Fibroblast of lung (primary cell): ENCODE data around the gene PTPRO. TPM values are rescaled to one million over a fixed set of nuclear protein-coding genes. Genes with fewer than 3 reads are reported as not detected.

Source experiments
- DNase-seq, 2 donors: peaks; one replicate each; pipeline versions ENCODE4 v3.0.0 to v3.0.0-alpha.2; 2010; ENCODE audit warnings: low read depth in 2 of 2
- H2AFZ ChIP-seq: 2 replicates; pipeline ENCODE4 v1.5.1; 2012; ENCODE audit warnings: low read length, control low read depth, inconsistent platforms
- H3K27ac ChIP-seq: 2 replicates; pipeline ENCODE4 v1.5.1; 2011; ENCODE audit warnings: low read length, control low read depth; ENCODE audit not compliant: insufficient read depth
- H3K27me3 ChIP-seq: 2 replicates; pipeline ENCODE4 v1.5.1; 2011; ENCODE audit warnings: mild to moderate bottlenecking, low read length; ENCODE audit not compliant: control insufficient read depth, insufficient read depth
- H3K36me3 ChIP-seq: 2 replicates; pipeline ENCODE4 v1.5.1; 2011; ENCODE audit warnings: low read length; ENCODE audit not compliant: control insufficient read depth, insufficient read depth
- H3K4me1 ChIP-seq: 2 replicates; pipeline ENCODE4 v1.5.1; 2011; ENCODE audit warnings: low read length; ENCODE audit not compliant: control insufficient read depth, insufficient read depth; ENCODE audit errors: extremely low read depth
- H3K4me2 ChIP-seq: 2 replicates; pipeline ENCODE4 v1.5.1; 2011; ENCODE audit warnings: low read length, control low read depth; ENCODE audit not compliant: insufficient read depth; ENCODE audit errors: extremely low read depth
- H3K4me3 ChIP-seq, 4 experiments: fragments of 200-600 bp in 1 of 4; sonication (generic) in 1 of 4; replicated peaks in 1 of 4; 2 replicates each; pipeline ENCODE4 v1.5.1; 2011 to 2016; ENCODE audit warnings: low read length in 4 of 4, low read depth in 3 of 4, mild to moderate bottlenecking in 3 of 4, control low read depth in 2 of 4, inconsistent platforms in 1 of 4, mixed read lengths in 1 of 4; ENCODE audit not compliant: insufficient read depth in 1 of 4; ENCODE audit errors: control extremely low read depth in 1 of 4
- H3K79me2 ChIP-seq: 2 replicates; pipeline ENCODE4 v1.5.1; 2012; ENCODE audit warnings: mild to moderate bottlenecking, low read length, inconsistent platforms; ENCODE audit not compliant: control insufficient read depth, insufficient read depth
- H3K9ac ChIP-seq: 2 replicates; pipeline ENCODE4 v1.5.1; 2011; ENCODE audit warnings: mild to moderate bottlenecking, low read length, control low read depth; ENCODE audit not compliant: insufficient read depth
- H3K9me3 ChIP-seq: 2 replicates; pipeline ENCODE4 v1.5.1; 2012; ENCODE audit warnings: low read depth, low read length; ENCODE audit not compliant: control insufficient read depth, insufficient read depth
- H4K20me1 ChIP-seq: 2 replicates; pipeline ENCODE4 v1.5.1; 2011; ENCODE audit warnings: low read length; ENCODE audit not compliant: control insufficient read depth, insufficient read depth; ENCODE audit errors: extremely low read depth
- EZH2 ChIP-seq: IDR thresholded peaks from 2 replicates; pipeline ENCODE4 v1.5.1; 2012; ENCODE audit warnings: low read length, control low read depth, mild to moderate bottlenecking; ENCODE audit errors: missing control alignments
- polyA plus RNA-seq, 2 donors: library from polyadenylated mRNA; depleted of rRNA in 1 of 2; stranded (reverse) in 1 of 2; unstranded in 1 of 2; fragments of >200 nt; gene quantifications; 2 replicates each; pipeline ENCODE4 v1.2.1, GENCODE V29; 2011 to 2012; ENCODE audit warnings: missing spikeins in 1 of 2
- total RNA-seq: library from RNA; depleted of rRNA; stranded (reverse); fragments of >200 nt; gene quantifications from 2 replicates; pipeline ENCODE4 v1.2.1, GENCODE V29; 2014
- TF ChIP-seq, protein P1 (sequence below), 2 donors: IDR thresholded peaks in 1 of 2; conservative IDR thresholded peaks in 1 of 2; 1 replicate in 1 of 2; 2 replicates in 1 of 2; pipeline ENCODE4 v1.5.1; 2011 to 2012; ENCODE audit warnings: low read length in 2 of 2, control low read depth in 1 of 2, inconsistent platforms in 1 of 2, low read depth in 1 of 2, mild to moderate bottlenecking in 1 of 2

The PTPRO gene
- total and polyA plus RNA-seq, 2 donors (not counting 1 experiment from before 2014, with no cell fraction given): 0.33 to 0.35 TPM

DNA sequence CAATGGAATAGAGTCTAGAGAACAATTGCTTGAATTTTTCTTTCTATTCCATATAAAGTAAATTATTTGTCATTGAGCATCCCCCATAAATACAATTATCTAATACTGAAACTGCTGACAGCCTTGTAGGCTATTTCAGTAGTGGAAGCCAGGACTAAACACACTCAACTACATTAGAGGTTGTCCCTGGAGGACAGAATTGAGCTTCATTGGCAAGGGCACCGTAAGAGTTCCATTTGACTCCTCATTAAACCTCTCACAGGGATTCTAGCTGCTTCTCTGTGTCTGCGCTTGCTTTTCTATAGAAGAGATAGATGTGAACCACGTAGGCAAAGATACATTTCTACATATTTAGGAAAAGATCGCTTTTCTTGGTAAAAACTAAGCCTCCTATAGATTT, 3.5 kb upstream of the PTPRO start:
- no peaks in the 10 kb centered on the region for H3K36me3 ChIP-seq
- no peak overlapping the region for H3K27ac ChIP-seq
- no peak overlapping the region for H2AFZ ChIP-seq
- no peaks in the 10 kb centered on the region for H4K20me1 ChIP-seq
- H3K4me2 ChIP-seq: no peak overlapping the region
- peaks cover 10% of the 10 kb centered on the region for H3K27me3 ChIP-seq
- TF ChIP-seq, protein P1, sequence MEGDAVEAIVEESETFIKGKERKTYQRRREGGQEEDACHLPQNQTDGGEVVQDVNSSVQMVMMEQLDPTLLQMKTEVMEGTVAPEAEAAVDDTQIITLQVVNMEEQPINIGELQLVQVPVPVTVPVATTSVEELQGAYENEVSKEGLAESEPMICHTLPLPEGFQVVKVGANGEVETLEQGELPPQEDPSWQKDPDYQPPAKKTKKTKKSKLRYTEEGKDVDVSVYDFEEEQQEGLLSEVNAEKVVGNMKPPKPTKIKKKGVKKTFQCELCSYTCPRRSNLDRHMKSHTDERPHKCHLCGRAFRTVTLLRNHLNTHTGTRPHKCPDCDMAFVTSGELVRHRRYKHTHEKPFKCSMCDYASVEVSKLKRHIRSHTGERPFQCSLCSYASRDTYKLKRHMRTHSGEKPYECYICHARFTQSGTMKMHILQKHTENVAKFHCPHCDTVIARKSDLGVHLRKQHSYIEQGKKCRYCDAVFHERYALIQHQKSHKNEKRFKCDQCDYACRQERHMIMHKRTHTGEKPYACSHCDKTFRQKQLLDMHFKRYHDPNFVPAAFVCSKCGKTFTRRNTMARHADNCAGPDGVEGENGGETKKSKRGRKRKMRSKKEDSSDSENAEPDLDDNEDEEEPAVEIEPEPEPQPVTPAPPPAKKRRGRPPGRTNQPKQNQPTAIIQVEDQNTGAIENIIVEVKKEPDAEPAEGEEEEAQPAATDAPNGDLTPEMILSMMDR (conservative IDR thresholded peaks at IDR 0.05 in 1 of 2, IDR thresholded peaks at IDR 0.05 in 1 of 2; ENCODE audit: low read depth in 1 of 2, low read length in 2 of 2): no peak
- TF ChIP-seq EZH2: no peak
- H3K79me2 ChIP-seq: no peaks in the 10 kb centered on the region
- no peaks in the 10 kb centered on the region for H3K9me3 ChIP-seq
- no peak overlapping the region for H3K4me3 ChIP-seq
- no peak overlapping the region for H3K9ac ChIP-seq
- no peak for DNase-seq
- H3K4me1 ChIP-seq: no peaks in the 10 kb centered on the region

DNA sequence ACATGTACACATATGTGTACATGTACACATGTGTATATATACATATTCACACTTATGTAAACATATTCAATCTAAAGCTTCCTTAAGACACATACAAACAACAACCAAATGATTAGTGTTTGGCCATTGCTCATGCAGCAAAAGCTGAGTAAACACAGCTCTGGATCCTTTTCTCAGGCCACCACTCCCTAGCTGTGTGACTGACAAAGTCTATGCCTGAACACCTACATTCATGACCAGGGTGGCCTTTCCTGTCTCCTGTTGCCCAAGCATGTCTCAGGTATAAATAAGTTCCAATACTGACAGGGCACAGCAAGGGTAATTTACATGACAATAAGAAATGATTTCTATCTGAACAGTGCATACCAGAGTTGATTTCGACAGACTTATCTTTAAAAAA, 1.4 kb upstream of the PTPRO start:
- TF ChIP-seq, protein P1 (conservative IDR thresholded peaks at IDR 0.05 in 1 of 2, IDR thresholded peaks at IDR 0.05 in 1 of 2; ENCODE audit: low read depth in 1 of 2, low read length in 2 of 2): no peak
- no peak for TF ChIP-seq EZH2
- Histone ChIP-seq H3K9ac (no peak overlapping the region), H3K4me1 (no peaks in the 10 kb centered on the region), H3K4me2 (no peak overlapping the region), H4K20me1 (no peaks in the 10 kb centered on the region), H3K9me3 (no peaks in the 10 kb centered on the region), H3K27ac (no peak overlapping the region), H3K79me2 (no peaks in the 10 kb centered on the region), H2AFZ (no peak overlapping the region), H3K36me3 (no peaks in the 10 kb centered on the region), H3K27me3 (peaks cover 10% of the 10 kb centered on the region), H3K4me3 (no peak overlapping the region)
- DNase-seq: no peak

DNA sequence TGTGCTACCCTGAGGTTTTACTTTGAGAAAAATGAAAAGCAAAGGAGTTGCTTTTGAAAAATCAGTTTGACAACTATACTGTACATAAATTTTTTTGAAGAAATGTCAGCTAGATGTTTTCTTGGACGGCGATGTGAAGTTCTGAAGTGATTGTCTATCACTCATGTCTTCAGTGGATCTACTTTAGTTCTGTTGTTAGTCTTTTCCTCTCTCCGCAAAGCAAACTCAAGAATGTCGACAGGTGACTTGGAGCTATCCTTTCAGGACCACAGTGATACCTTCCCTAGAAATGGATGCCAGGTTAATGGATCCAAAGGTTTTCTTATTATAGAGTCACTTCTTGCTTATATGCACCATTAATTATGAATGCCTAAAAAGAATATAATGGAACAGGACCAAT, 1.2 kb downstream of the PTPRO start:
- Histone ChIP-seq H2AFZ (no peak overlapping the region), H3K27me3 (peaks cover 10% of the 10 kb centered on the region), H4K20me1 (no peaks in the 10 kb centered on the region), H3K79me2 (no peaks in the 10 kb centered on the region), H3K36me3 (no peaks in the 10 kb centered on the region), H3K4me3 (peak overlapping the region in 1 of 4 experiments; percentile 66), H3K27ac (no peak overlapping the region), H3K9ac (no peak overlapping the region), H3K9me3 (no peaks in the 10 kb centered on the region), H3K4me1 (no peaks in the 10 kb centered on the region), H3K4me2 (no peak overlapping the region)
- DNase-seq: peak in 1 of 2 donors; percentile 3
- no peak for TF ChIP-seq EZH2
- TF ChIP-seq, protein P1 (conservative IDR thresholded peaks at IDR 0.05 in 1 of 2, IDR thresholded peaks at IDR 0.05 in 1 of 2; ENCODE audit: low read depth in 1 of 2, low read length in 2 of 2): no peak
